ENCODE results near the gene SH3PXD2B. TPM values are rescaled to one million over a fixed set of nuclear protein-coding genes. Genes with fewer than 3 reads are reported as not detected.
"Not testable (repeated sequence)": the region's sequence is repeated elsewhere in the genome, so short reads cannot be mapped to it uniquely, and the experiment has no call there.

SH3PXD2B gene
- total RNA-seq, 1 experiment from 2014 or later = 12.9 TPM

DNA sequence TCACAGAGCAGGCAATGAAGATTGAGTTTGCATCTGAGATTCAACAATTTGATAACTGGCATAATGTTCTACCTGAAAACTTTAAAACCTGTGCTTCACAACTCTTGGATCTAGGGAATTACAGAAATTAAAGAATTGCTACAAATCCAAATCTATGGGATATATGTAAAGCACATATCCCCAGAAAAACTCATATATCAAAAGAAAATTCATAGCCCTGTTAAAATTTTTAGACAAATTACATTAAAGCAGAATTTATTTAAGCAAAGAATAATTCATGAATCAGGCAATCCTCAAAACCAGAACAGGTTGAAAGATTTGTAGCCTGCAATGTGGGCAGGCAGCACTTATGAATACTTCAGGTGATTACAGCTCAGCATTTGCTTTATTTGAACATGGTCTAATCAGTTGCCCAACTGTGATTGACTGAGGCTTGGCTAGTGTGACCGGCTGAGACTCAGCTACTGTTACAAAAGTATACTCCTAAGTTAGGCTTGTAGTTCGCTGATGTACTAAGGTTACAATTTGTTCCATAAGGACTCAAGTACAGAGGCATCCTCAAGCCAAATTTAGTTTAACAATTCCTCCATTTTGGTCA lies 160.5 kb downstream of the SH3PXD2B start:
- Histone ChIP-seq H3K4me3 (ENCODE audit: low read depth, low read length) (no peak overlapping the region), H3K27me3 (replicated peaks; ENCODE audit: control insufficient read depth, insufficient read depth, low read length) (no peaks in the 10 kb centered on the region), H3K4me1 (no peaks in the 10 kb centered on the region), H3K36me3 (ENCODE audit: control insufficient read depth, insufficient read depth, low read length) (no peaks in the 10 kb centered on the region), H3K9me3 (no peaks in the 10 kb centered on the region)
- Mint-ChIP-seq H3K4me3 (ENCODE audit: unreplicated experiment) (no peak overlapping the region), H3K36me3 (ENCODE audit: insufficient read depth, unreplicated experiment) (no peaks in the 10 kb centered on the region), H3K27ac (ENCODE audit: unreplicated experiment) (no peak overlapping the region), H3K9me3 (ENCODE audit: unreplicated experiment) (no peaks in the 10 kb centered on the region), H3K4me1 (ENCODE audit: low read depth, unreplicated experiment) (no peaks in the 10 kb centered on the region), H3K27me3 (ENCODE audit: insufficient read depth, unreplicated experiment) (no peaks in the 10 kb centered on the region)
- ChIA-PET CTCF (interaction anchor here (0.6 to 1.6 kb wide), 5 partner anchors 21 to 198 kb away, joined by 3 to 7 read pairs (median 3); no protein-coding TSS in a partner anchor), POLR2A (no interaction called here)
- TF ChIP-seq, protein P1, sequence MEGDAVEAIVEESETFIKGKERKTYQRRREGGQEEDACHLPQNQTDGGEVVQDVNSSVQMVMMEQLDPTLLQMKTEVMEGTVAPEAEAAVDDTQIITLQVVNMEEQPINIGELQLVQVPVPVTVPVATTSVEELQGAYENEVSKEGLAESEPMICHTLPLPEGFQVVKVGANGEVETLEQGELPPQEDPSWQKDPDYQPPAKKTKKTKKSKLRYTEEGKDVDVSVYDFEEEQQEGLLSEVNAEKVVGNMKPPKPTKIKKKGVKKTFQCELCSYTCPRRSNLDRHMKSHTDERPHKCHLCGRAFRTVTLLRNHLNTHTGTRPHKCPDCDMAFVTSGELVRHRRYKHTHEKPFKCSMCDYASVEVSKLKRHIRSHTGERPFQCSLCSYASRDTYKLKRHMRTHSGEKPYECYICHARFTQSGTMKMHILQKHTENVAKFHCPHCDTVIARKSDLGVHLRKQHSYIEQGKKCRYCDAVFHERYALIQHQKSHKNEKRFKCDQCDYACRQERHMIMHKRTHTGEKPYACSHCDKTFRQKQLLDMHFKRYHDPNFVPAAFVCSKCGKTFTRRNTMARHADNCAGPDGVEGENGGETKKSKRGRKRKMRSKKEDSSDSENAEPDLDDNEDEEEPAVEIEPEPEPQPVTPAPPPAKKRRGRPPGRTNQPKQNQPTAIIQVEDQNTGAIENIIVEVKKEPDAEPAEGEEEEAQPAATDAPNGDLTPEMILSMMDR (IDR thresholded peaks at IDR 0.05; ENCODE audit: insufficient read depth in 1 of 2, low read depth in 1 of 2, low read length in 1 of 2, severe bottlenecking in 1 of 2, unreplicated experiment in 1 of 2) = no peak
- no peak for DNase-seq
- intact Hi-C loops (cut with micrococcal nuclease; ENCODE audit: unreplicated experiment) = loop anchor here (1.0 kb wide), 2 partner anchors 187 to 382 kb away; no protein-coding TSS in a partner anchor
- no TSS peak for BruUV-seq (replicated peaks)

DNA sequence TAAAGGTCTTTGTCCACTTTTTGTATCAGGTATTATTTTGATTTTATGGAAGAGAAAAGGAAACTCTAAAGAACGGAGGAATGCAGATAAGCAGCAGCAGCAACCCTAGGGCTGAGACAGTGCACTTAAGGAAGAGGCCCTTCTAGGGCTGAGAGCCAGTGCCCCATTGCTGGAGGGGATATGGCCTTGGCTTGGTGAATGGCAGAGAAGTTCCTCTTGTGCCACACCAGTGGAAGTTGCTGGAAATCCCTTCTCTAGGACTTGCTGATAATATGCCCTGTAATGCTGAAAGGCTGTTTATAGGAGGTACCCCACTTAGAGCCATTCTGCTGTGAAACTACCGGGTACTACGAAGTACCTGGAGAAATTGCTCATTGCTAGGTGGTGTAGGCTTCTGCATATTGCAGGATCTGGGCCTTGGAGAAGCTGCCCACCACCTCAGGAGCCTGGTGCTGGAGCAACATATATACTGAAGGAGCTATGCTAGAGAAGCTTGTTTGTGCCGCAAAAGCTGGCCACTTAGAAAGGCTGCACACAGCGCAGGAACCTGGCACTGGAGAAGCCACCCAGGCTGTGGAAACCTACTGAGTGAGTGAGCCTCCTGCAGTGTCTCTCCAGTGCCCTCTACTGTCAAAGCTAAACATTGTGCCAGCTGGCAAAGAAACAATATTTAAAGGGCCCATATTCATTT lies 161.1 kb downstream of the SH3PXD2B start:
- DNase-seq = peak; percentile 67 to 73
- BruUV-seq (replicated peaks) = no TSS peak
- Histone ChIP-seq H3K36me3 (ENCODE audit: control insufficient read depth, insufficient read depth, low read length) (no peaks in the 10 kb centered on the region), H3K9me3 (no peaks in the 10 kb centered on the region), H3K27me3 (replicated peaks; ENCODE audit: control insufficient read depth, insufficient read depth, low read length) (no peaks in the 10 kb centered on the region), H3K4me1 (no peaks in the 10 kb centered on the region), H3K4me3 (ENCODE audit: low read depth, low read length) (no peak overlapping the region)
- Mint-ChIP-seq H3K36me3 (ENCODE audit: insufficient read depth, unreplicated experiment) (no peaks in the 10 kb centered on the region), H3K4me1 (ENCODE audit: low read depth, unreplicated experiment) (no peaks in the 10 kb centered on the region), H3K27me3 (ENCODE audit: insufficient read depth, unreplicated experiment) (no peaks in the 10 kb centered on the region), H3K27ac (ENCODE audit: unreplicated experiment) (no peak overlapping the region), H3K4me3 (ENCODE audit: unreplicated experiment) (no peak overlapping the region), H3K9me3 (ENCODE audit: unreplicated experiment) (no peaks in the 10 kb centered on the region)
- intact Hi-C loops (cut with micrococcal nuclease; ENCODE audit: unreplicated experiment) = loop anchor here (1.0 kb wide), 2 partner anchors 186 to 381 kb away; no protein-coding TSS in a partner anchor
- ChIA-PET CTCF (interaction anchor here (0.6 to 1.6 kb wide), 5 partner anchors 21 to 197 kb away, joined by 3 to 7 read pairs (median 3); no protein-coding TSS in a partner anchor), POLR2A (no interaction called here)
- TF ChIP-seq, protein P1 (IDR thresholded peaks at IDR 0.05; ENCODE audit: insufficient read depth in 1 of 2, low read depth in 1 of 2, low read length in 1 of 2, severe bottlenecking in 1 of 2, unreplicated experiment in 1 of 2) = peak; percentile 87 to 88

DNA sequence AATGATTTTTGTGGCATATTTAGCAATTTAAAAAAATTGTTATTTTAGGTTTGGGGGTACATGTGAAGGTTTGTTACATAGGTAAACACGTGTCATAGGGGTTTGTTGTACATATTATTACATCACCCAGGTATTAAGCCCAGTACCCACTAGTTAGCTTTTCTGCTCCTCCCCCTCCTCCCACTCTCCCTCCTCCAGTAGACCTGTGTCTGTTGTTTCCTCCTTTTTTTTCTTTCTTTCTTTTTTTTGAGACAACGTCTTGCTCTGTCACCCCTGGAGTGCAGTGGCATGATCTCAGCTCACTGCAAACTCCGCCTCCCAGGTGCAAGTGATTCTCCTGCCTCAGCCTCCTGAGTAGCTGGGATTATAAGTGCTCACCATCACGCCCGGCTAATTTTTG lies 162.5 kb downstream of the SH3PXD2B start:
- H3K4me3 ChIP-seq (ENCODE audit: low read depth, low read length); H3K4me1 Mint-ChIP-seq (ENCODE audit: low read depth, unreplicated experiment); H3K27me3 Mint-ChIP-seq (ENCODE audit: insufficient read depth, unreplicated experiment); H3K36me3 ChIP-seq (ENCODE audit: control insufficient read depth, insufficient read depth, low read length); H3K9me3 ChIP-seq; intact Hi-C loops (cut with micrococcal nuclease; ENCODE audit: unreplicated experiment); BruUV-seq (replicated peaks); H3K27ac Mint-ChIP-seq (ENCODE audit: unreplicated experiment); POLR2A ChIA-PET; DNase-seq; H3K27me3 ChIP-seq (replicated peaks; ENCODE audit: control insufficient read depth, insufficient read depth, low read length); H3K4me1 ChIP-seq; H3K4me3 Mint-ChIP-seq (ENCODE audit: unreplicated experiment); H3K9me3 Mint-ChIP-seq (ENCODE audit: unreplicated experiment); H3K36me3 Mint-ChIP-seq (ENCODE audit: insufficient read depth, unreplicated experiment): not testable (repeated sequence)
- CTCF ChIA-PET = interaction anchor here (0.6 kb wide), 1 partner anchor 66 kb away, joined by 3 read pairs; no protein-coding TSS in a partner anchor
